ENCODE data around the gene SNRPD3. TPM values are rescaled to one million over a fixed set of nuclear protein-coding genes. Genes with fewer than 3 reads are reported as not detected.
"Not testable (repeated sequence)": the region's sequence is repeated elsewhere in the genome, so short reads cannot be mapped to it uniquely, and the experiment has no call there.

SNRPD3 gene
- total RNA-seq, 1 experiment from 2014 or later, result 220 TPM

DNA sequence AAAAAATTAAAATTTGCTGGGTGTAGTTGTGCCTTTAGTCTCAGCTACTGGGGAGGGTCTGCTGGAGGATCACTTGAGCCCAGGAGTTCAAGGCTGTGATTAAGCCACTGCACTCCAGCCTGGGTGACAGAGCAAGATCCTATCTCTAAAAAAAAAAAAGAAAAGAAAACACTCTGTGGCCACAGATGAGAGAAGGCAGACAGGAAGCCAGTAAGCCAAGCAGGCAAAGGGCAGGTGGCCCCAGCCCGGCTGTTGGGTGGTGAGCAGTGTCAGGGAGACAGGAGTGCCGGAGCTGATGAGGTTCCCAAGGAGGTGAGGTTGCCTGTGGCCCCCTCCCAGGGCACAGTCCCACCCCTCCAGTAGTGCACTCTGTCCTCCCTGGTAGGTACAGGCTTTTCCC, 66.8 kb downstream of the SNRPD3 start:
- intact Hi-C loops (cut with micrococcal nuclease; ENCODE audit: unreplicated experiment); CTCF ChIA-PET; H3K4me1 ChIP-seq (ENCODE audit: insufficient read depth, low read length, poor library complexity, severe bottlenecking); H3K27me3 ChIP-seq (replicated peaks; ENCODE audit: insufficient read depth, low read depth, low read length, poor library complexity); DNase-seq (ENCODE audit: low spot score); BruUV-seq (replicated peaks); POLR2A ChIA-PET (ENCODE audit: low non-redundant PET); H3K4me3 ChIP-seq (ENCODE audit: low read depth, low read length, poor library complexity, severe bottlenecking); H3K27ac ChIP-seq (ENCODE audit: low read depth, low read length, poor library complexity, severe bottlenecking); H3K9me3 ChIP-seq (ENCODE audit: low read depth, low read length, poor library complexity, severe bottlenecking); H3K36me3 ChIP-seq (ENCODE audit: insufficient read depth, low read length, poor library complexity, severe bottlenecking): not testable (repeated sequence)

Other genes with a start within 250 kb of the SNRPD3 start
- gene ADORA2A, start 128.4 kb upstream of the SNRPD3 start, total RNA-seq (2021), result 9.6 and 10.9 TPM in 2 replicates
- 0.11 and 0.35 TPM in 2 replicates for gene UPB1, start 60.7 kb upstream of the SNRPD3 start, total RNA-seq (2021)
- gene GUCD1, start 861 bp upstream of the SNRPD3 start, total RNA-seq (2021), result 70.5 and 75.3 TPM in 2 replicates
- 0.86 and 2.2 TPM in 2 replicates for gene LRRC75B, start 37.1 kb downstream of the SNRPD3 start, total RNA-seq (2021)
- 3.3 and 4.5 TPM in 2 replicates for gene GGT1, start 47.2 kb downstream of the SNRPD3 start, total RNA-seq (2021)
- gene PIWIL3, start 218.7 kb downstream of the SNRPD3 start, total RNA-seq (2021), result not detected in 2 replicates

Measured in A673 (cell line).